GM12875 (cell line): ENCODE results near the gene ROCK1.

Experiments
- H3K4me3 ChIP-seq: one replicate; pipeline ENCODE4 v1.5.1; 2011; ENCODE audit warnings: low read depth, low read length, control low read depth
- CTCF ChIP-seq: IDR thresholded peaks from 2 replicates; pipeline ENCODE4 v1.5.1; 2011; ENCODE audit warnings: low read depth, mild to moderate bottlenecking, control low read depth, inconsistent platforms, low read length, moderate library complexity, borderline replicate concordance; ENCODE audit not compliant: insufficient read depth

The ROCK1 gene

GRCh38 chr18:21073180-21073579 lies 38.4 kb downstream of the ROCK1 start:
- H3K4me3 ChIP-seq = no peak overlapping the region
- TF ChIP-seq CTCF = no peak

DNA sequence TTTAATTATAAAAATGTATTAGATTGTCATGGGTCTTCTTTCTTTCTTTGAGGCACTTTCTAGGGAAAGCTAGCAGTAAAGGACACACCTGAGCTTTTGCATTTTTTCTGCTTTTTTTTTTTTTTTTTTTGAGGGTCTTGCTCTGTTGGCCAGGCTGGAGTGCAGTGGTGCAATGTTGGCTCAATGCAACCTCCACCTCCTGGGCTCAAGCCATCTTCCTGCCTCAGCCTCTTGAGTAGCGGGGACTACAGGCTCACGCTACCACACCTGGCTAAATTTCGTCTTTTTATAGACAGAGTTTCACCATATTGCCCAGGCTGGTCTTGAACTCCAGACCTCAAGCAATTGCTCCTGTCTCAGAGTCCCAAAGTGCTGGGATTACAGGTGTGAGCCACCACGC lies 40.5 kb downstream of the ROCK1 start:
- H3K4me3 ChIP-seq = no peak overlapping the region
- TF ChIP-seq CTCF = no peak

DNA sequence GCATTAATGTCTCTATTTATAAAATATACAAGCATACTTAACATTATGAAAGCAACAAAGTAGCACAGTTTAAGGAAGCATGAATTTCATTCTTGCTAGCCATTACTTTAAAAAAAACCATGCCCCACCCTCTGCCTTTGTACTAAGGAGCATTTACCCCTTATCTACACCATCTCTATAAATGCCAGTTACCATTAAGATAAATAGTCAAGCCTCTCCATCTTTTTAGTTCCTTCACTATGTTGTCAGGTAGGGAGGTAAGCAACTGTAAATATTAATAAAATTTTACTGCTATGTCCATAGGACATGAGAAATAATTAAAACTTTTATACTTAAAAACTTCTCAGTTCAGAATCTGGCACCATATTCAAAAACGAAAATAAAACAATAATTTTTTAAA lies 42.1 kb downstream of the ROCK1 start:
- H3K4me3 ChIP-seq = no peak overlapping the region
- no peak for TF ChIP-seq CTCF

DNA sequence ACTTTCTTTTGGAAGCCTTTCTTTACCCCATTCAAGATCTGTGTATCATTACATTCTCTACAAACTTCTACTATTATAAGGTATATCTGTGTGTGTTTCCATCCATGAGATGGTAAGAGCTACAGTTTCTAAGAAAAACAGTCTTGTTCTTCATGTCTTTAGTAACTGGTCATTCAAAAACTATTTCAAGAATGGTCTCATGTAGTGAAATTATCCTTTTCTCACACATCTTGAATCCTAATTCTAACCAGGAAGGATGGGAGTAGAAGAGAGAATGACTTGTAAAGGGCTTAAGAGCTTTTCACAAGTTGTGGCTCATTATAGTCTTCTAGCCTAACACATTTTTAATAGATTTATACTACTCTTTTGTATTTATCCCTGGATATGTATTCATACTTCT lies 47.3 kb downstream of the ROCK1 start:
- H3K4me3 ChIP-seq = no peak overlapping the region
- no peak for TF ChIP-seq CTCF

DNA sequence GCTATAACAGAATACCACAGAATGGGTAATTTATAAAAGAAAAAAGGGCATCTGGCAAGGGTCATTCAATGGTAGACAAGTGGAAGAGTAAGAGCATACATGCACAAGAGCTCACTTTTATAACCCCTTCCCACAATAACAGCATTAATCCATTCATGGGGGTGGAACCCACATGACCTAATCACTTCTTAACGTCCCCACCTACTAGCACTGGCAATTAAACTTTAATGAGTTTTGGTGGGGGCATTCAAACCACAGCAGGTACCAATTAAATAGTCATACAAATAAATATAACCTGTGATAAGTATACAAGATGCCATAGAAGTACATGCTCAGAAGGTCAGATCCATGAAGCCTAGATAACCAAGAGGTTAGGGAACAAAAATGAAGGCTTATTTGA lies 48.6 kb downstream of the ROCK1 start:
- H3K4me3 ChIP-seq = no peak overlapping the region
- TF ChIP-seq CTCF = no peak

- no peak overlapping the region for H3K4me3 ChIP-seq
- no peak for TF ChIP-seq CTCF
Observed at GRCh38 chr18:21057112-21057511, 54.5 kb downstream of the ROCK1 start.

DNA sequence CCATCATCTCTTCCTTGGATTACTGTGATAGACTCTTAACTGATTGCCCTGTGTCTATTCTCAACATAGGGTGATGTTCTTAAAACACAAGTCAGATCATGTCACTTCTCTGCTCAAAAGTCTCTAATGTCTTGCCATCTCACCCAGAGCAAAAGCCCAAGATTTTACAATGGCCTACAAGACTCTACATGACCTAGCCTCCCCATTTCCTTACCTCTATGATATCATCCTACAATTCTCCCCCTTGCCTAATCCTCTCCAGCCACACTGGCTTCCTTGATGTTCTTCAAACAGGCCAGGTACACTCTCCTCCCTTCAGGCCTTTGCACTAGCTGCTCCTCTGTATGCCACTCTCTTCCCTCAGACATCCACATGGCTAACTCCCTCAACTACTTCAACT lies 55.1 kb downstream of the ROCK1 start:
- H3K4me3 ChIP-seq = no peak overlapping the region
- TF ChIP-seq CTCF = no peak
